ENCODE results near the gene AK9.

AK9 gene

DNA sequence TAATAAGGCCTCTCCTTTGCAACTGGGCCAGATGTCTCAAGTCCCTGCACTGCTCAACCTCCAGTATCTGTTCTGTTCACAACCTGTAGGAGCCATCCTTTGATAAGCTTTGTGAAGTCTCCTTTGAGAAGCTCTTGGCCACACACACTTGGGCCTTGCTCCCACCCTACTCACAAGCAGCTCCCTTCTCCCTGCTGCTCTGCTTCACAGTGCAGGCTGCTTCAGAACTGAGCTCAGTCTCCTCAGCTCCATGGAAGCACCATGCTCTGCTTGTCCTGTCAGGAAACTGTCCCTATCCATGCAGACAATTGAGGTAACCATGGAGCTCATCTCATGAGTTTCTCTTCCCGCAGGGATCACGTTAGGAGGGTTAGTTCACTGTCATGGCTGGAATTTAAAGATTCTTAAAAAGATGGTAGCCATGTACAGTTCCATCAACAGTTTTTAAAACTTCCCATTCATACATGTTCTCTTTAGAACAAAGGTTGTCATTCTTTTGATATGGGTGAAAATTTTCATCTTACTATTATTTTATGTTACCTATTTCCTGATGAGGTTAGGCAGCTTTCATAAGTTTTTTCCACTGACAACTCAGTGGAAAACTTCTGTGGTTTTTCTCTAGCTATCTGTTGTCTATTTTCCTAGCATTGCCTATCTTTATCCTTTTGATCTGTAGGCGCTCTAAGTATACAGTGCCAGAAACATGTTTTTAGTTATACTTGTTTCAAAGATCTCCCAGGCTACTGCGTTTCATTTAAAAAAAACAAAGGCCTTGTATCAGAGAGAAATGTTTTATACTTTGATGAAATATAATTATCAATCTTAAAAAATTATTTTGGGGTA lies 62.6 kb downstream of the AK9 start:
- H4K20me1 ChIP-seq (ENCODE audit: insufficient read depth, low read length): no peaks in the 10 kb centered on the region
- no peaks in the 10 kb centered on the region for H3K79me2 ChIP-seq (ENCODE audit: insufficient read depth, low read length)
- H3K4me2 ChIP-seq (ENCODE audit: insufficient read depth, low read length): no peak overlapping the region
- no peak overlapping the region for H2AFZ ChIP-seq (ENCODE audit: low read depth, low read length)
- ATAC-seq (ENCODE audit: insufficient read depth, low read depth) (peak; percentile 80), DNase-seq (no peak)
- no peak overlapping the region for H3K27ac ChIP-seq (ENCODE audit: low read length)
- no peak overlapping the region for H3K9ac ChIP-seq (ENCODE audit: low read depth, low read length)
- H3K36me3 ChIP-seq (ENCODE audit: insufficient read depth, low read length): no peaks in the 10 kb centered on the region
- no peaks in the 10 kb centered on the region for H3K27me3 ChIP-seq (ENCODE audit: insufficient read depth, low read length, poor library complexity)
- no peak for TF ChIP-seq EZH2 (IDR thresholded peaks at IDR 0.05; ENCODE audit: borderline replicate concordance, low read depth, low read length, severe bottlenecking)
- no peaks in the 10 kb centered on the region for H3K4me1 ChIP-seq (ENCODE audit: insufficient read depth, low read length)
- no peaks in the 10 kb centered on the region for H3K9me3 ChIP-seq (ENCODE audit: insufficient read depth, low read length, severe bottlenecking)
- H3K4me3 ChIP-seq (ENCODE audit: low read depth in 1 of 2, low read length in 2 of 2): no peak overlapping the region

DNA sequence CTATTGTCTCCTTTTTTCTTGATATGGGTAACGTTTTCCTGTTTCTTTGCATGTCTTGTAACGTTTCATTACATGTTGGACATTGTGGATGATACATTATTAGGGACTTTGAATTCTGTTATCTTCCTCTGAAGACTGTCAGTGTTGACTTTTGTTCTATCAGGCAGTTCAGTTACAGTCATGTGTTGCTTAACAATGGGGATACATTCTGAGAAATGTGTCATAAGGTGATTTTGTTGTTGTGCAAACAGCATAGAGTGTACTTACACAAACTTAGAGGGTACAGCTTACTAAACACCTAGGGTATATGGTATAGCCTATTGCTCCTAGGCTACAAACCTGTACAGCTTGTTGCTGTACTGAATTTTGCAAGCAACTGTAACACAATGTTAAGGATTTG lies 64.7 kb downstream of the AK9 start:
- no peak for DNase-seq
- no peaks in the 10 kb centered on the region for H4K20me1 ChIP-seq (ENCODE audit: insufficient read depth, low read length)
- no peaks in the 10 kb centered on the region for H3K4me1 ChIP-seq (ENCODE audit: insufficient read depth, low read length)
- no peaks in the 10 kb centered on the region for H3K27me3 ChIP-seq (ENCODE audit: insufficient read depth, low read length, poor library complexity)
- no peak for TF ChIP-seq EZH2 (IDR thresholded peaks at IDR 0.05; ENCODE audit: borderline replicate concordance, low read depth, low read length, severe bottlenecking)
- TF ChIP-seq, protein P1, sequence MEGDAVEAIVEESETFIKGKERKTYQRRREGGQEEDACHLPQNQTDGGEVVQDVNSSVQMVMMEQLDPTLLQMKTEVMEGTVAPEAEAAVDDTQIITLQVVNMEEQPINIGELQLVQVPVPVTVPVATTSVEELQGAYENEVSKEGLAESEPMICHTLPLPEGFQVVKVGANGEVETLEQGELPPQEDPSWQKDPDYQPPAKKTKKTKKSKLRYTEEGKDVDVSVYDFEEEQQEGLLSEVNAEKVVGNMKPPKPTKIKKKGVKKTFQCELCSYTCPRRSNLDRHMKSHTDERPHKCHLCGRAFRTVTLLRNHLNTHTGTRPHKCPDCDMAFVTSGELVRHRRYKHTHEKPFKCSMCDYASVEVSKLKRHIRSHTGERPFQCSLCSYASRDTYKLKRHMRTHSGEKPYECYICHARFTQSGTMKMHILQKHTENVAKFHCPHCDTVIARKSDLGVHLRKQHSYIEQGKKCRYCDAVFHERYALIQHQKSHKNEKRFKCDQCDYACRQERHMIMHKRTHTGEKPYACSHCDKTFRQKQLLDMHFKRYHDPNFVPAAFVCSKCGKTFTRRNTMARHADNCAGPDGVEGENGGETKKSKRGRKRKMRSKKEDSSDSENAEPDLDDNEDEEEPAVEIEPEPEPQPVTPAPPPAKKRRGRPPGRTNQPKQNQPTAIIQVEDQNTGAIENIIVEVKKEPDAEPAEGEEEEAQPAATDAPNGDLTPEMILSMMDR (IDR thresholded peaks at IDR 0.05; ENCODE audit: borderline replicate concordance, extremely low read depth, low read length, poor library complexity, severe bottlenecking): no peak
- no peak overlapping the region for H3K4me3 ChIP-seq (ENCODE audit: low read depth in 1 of 2, low read length in 2 of 2)
- H3K9ac ChIP-seq (ENCODE audit: low read depth, low read length): no peak overlapping the region
- H3K9me3 ChIP-seq (ENCODE audit: insufficient read depth, low read length, severe bottlenecking): no peaks in the 10 kb centered on the region
- H3K36me3 ChIP-seq (ENCODE audit: insufficient read depth, low read length): no peaks in the 10 kb centered on the region
- H2AFZ ChIP-seq (ENCODE audit: low read depth, low read length): no peak overlapping the region
- no peak overlapping the region for H3K4me2 ChIP-seq (ENCODE audit: insufficient read depth, low read length)
- ATAC-seq (ENCODE audit: insufficient read depth, low read depth): no peak
- no peaks in the 10 kb centered on the region for H3K79me2 ChIP-seq (ENCODE audit: insufficient read depth, low read length)
- no peak overlapping the region for H3K27ac ChIP-seq (ENCODE audit: low read length)

DNA sequence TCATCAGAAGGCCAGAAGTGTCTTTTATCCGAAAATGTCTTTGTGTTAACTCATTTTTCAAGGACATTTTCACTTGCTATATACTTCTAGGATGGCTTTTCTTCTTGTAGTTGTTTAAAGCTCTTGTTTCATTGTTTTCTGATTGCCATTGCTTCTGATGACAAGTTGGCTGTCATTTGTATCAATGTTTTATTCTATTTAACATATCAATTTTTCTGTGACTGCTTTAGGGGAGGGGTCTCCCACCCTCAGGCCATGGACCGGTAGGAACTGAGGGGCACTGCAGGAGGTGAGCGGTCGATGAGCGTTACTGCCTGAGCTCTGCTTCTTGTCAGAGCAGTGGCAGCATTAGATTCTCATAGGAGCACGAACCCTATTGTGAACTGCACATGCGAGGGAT lies 65.8 kb downstream of the AK9 start:
- no peaks in the 10 kb centered on the region for H3K36me3 ChIP-seq (ENCODE audit: insufficient read depth, low read length)
- no peak overlapping the region for H3K27ac ChIP-seq (ENCODE audit: low read length)
- ATAC-seq (ENCODE audit: insufficient read depth, low read depth): no peak
- no peak for DNase-seq
- H3K27me3 ChIP-seq (ENCODE audit: insufficient read depth, low read length, poor library complexity): no peaks in the 10 kb centered on the region
- no peaks in the 10 kb centered on the region for H4K20me1 ChIP-seq (ENCODE audit: insufficient read depth, low read length)
- no peak for TF ChIP-seq EZH2 (IDR thresholded peaks at IDR 0.05; ENCODE audit: borderline replicate concordance, low read depth, low read length, severe bottlenecking)
- TF ChIP-seq, protein P1 (IDR thresholded peaks at IDR 0.05; ENCODE audit: borderline replicate concordance, extremely low read depth, low read length, poor library complexity, severe bottlenecking): no peak
- H3K4me1 ChIP-seq (ENCODE audit: insufficient read depth, low read length): no peaks in the 10 kb centered on the region
- H3K4me3 ChIP-seq (ENCODE audit: low read depth in 1 of 2, low read length in 2 of 2): no peak overlapping the region
- no peaks in the 10 kb centered on the region for H3K9me3 ChIP-seq (ENCODE audit: insufficient read depth, low read length, severe bottlenecking)
- no peaks in the 10 kb centered on the region for H3K79me2 ChIP-seq (ENCODE audit: insufficient read depth, low read length)
- H2AFZ ChIP-seq (ENCODE audit: low read depth, low read length): no peak overlapping the region
- no peak overlapping the region for H3K9ac ChIP-seq (ENCODE audit: low read depth, low read length)
- H3K4me2 ChIP-seq (ENCODE audit: insufficient read depth, low read length): no peak overlapping the region

DNA sequence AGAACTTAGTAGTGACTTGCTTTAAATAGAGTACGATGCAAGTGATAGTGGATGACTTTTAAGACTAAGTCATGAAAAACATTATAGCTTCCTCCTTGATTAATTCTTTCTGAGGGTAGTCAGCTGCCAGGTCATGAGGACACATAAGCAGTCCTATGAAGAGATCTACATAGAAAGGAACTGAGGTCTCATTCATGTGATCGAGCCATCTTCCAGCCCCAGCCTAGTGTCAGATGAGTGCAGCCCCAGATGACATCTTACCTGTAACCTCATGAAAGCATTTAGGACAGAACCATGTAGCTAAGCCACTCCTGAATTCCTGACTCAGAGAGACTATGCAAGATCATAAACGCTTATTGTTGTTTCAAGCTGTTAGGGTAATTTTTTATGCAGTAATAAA lies 67.7 kb downstream of the AK9 start:
- no peaks in the 10 kb centered on the region for H3K36me3 ChIP-seq (ENCODE audit: insufficient read depth, low read length)
- H3K4me2 ChIP-seq (ENCODE audit: insufficient read depth, low read length): no peak overlapping the region
- no peak overlapping the region for H2AFZ ChIP-seq (ENCODE audit: low read depth, low read length)
- H3K79me2 ChIP-seq (ENCODE audit: insufficient read depth, low read length): no peaks in the 10 kb centered on the region
- TF ChIP-seq, protein P1 (IDR thresholded peaks at IDR 0.05; ENCODE audit: borderline replicate concordance, extremely low read depth, low read length, poor library complexity, severe bottlenecking): no peak
- TF ChIP-seq EZH2 (IDR thresholded peaks at IDR 0.05; ENCODE audit: borderline replicate concordance, low read depth, low read length, severe bottlenecking): no peak
- no peak overlapping the region for H3K9ac ChIP-seq (ENCODE audit: low read depth, low read length)
- DNase-seq (no peak), ATAC-seq (ENCODE audit: insufficient read depth, low read depth) (no peak)
- H3K4me1 ChIP-seq (ENCODE audit: insufficient read depth, low read length): no peaks in the 10 kb centered on the region
- no peaks in the 10 kb centered on the region for H4K20me1 ChIP-seq (ENCODE audit: insufficient read depth, low read length)
- no peak overlapping the region for H3K4me3 ChIP-seq (ENCODE audit: low read depth in 1 of 2, low read length in 2 of 2)
- H3K27me3 ChIP-seq (ENCODE audit: insufficient read depth, low read length, poor library complexity): no peaks in the 10 kb centered on the region
- H3K9me3 ChIP-seq (ENCODE audit: insufficient read depth, low read length, severe bottlenecking): no peaks in the 10 kb centered on the region
- no peak overlapping the region for H3K27ac ChIP-seq (ENCODE audit: low read length)

Data from DND-41 (cell line).